Measurements from ENCODE around the gene MAGI1.

The MAGI1 gene

GRCh38 chr3:65396078-65396477 is 642.6 kb downstream of the MAGI1 start:
- no peak for TF ChIP-seq CTCF (IDR thresholded peaks at IDR 0.05; ENCODE audit: borderline replicate concordance, control extremely low read depth, extremely low read depth, insufficient read depth, missing control alignments)
- DNase-seq (ENCODE audit: low spot score): no peak
- in situ Hi-C loops (cut with MboI; ENCODE audit: low sequenced_read_pairs, unreplicated experiment): no loop called here

GRCh38 chr3:65391068-65391467 is 647.6 kb downstream of the MAGI1 start:
- TF ChIP-seq CTCF (IDR thresholded peaks at IDR 0.05; ENCODE audit: borderline replicate concordance, control extremely low read depth, extremely low read depth, insufficient read depth, missing control alignments): no peak
- no peak for DNase-seq (ENCODE audit: low spot score)
- in situ Hi-C loops (cut with MboI; ENCODE audit: low sequenced_read_pairs, unreplicated experiment): no loop called here

- TF ChIP-seq CTCF (IDR thresholded peaks at IDR 0.05; ENCODE audit: borderline replicate concordance, control extremely low read depth, extremely low read depth, insufficient read depth, missing control alignments): no peak
- DNase-seq (ENCODE audit: low spot score): no peak
- in situ Hi-C loops (cut with MboI; ENCODE audit: low sequenced_read_pairs, unreplicated experiment): no loop called here
Observed at GRCh38 chr3:65385805-65386204, 652.9 kb downstream of the MAGI1 start.

- DNase-seq (ENCODE audit: low spot score): no peak
- in situ Hi-C loops (cut with MboI; ENCODE audit: low sequenced_read_pairs, unreplicated experiment): no loop called here
Observed at GRCh38 chr3:65381496-65382010, 657.2 kb downstream of the MAGI1 start.

GRCh38 chr3:65379223-65379622 is 659.5 kb downstream of the MAGI1 start:
- no peak for TF ChIP-seq CTCF (IDR thresholded peaks at IDR 0.05; ENCODE audit: borderline replicate concordance, control extremely low read depth, extremely low read depth, insufficient read depth, missing control alignments)

More at GRCh38 chr3:65381496-65382010, 657.2 kb downstream of the MAGI1 start:
- no peak for TF ChIP-seq CTCF (IDR thresholded peaks at IDR 0.05; ENCODE audit: borderline replicate concordance, control extremely low read depth, extremely low read depth, insufficient read depth, missing control alignments)

GRCh38 chr3:65377637-65378036 is 661.1 kb downstream of the MAGI1 start:
- no peak for TF ChIP-seq CTCF (IDR thresholded peaks at IDR 0.05; ENCODE audit: borderline replicate concordance, control extremely low read depth, extremely low read depth, insufficient read depth, missing control alignments)
- in situ Hi-C loops (cut with MboI; ENCODE audit: low sequenced_read_pairs, unreplicated experiment): no loop called here
- no peak for DNase-seq (ENCODE audit: low spot score)

More at GRCh38 chr3:65379223-65379622, 659.5 kb downstream of the MAGI1 start:
- no peak for DNase-seq (ENCODE audit: low spot score)
- in situ Hi-C loops (cut with MboI; ENCODE audit: low sequenced_read_pairs, unreplicated experiment): no loop called here

All from GM13976 (cell line).